ENCODE results near the gene ARSD. TPM values are rescaled to one million over a fixed set of nuclear protein-coding genes. Genes with fewer than 3 reads are reported as not detected.

The ARSD gene
- total RNA-seq, 2 donors from 2014 or later = 44.2 to 75.9 TPM

- DNase-seq = no peak
- H3K4me3 ChIP-seq = no peak overlapping the region
- H3K27me3 ChIP-seq = no peaks in the 10 kb centered on the region
- TF ChIP-seq CTCF (IDR thresholded peaks at IDR 0.05) = peak; percentile 32
- no peak overlapping the region for H3K9ac ChIP-seq (ENCODE audit: low read depth in 2 of 2, low read length in 2 of 2)
- no peaks in the 10 kb centered on the region for H3K36me3 ChIP-seq
- intact Hi-C loops (cut with DNase I) = loop anchor here (10.0 kb wide), 2 partner anchors 159 to 759 kb away; no protein-coding TSS in a partner anchor
- no peaks in the 10 kb centered on the region for H3K4me1 ChIP-seq
- no peak overlapping the region for H3K27ac ChIP-seq
- H3K9me3 ChIP-seq = no peaks in the 10 kb centered on the region
Observed at GRCh38 chrX:2875798-2876399, 53.2 kb downstream of the ARSD start.

GRCh38 chrX:2875136-2875481 is 54.0 kb downstream of the ARSD start:
- Histone ChIP-seq H3K27ac (no peak overlapping the region), H3K27me3 (no peaks in the 10 kb centered on the region), H3K9me3 (no peaks in the 10 kb centered on the region), H3K9ac (ENCODE audit: low read depth in 2 of 2, low read length in 2 of 2) (no peak overlapping the region), H3K4me1 (no peaks in the 10 kb centered on the region), H3K36me3 (no peaks in the 10 kb centered on the region), H3K4me3 (no peak overlapping the region)
- intact Hi-C loops (cut with DNase I) = loop anchor here (10.0 kb wide), 2 partner anchors 160 to 760 kb away; no protein-coding TSS in a partner anchor
- no peak for DNase-seq
- TF ChIP-seq CTCF (IDR thresholded peaks at IDR 0.05) = no peak

- no peak for DNase-seq
- no peaks in the 10 kb centered on the region for H3K4me1 ChIP-seq
Observed at GRCh38 chrX:2874222-2875135, 54.7 kb downstream of the ARSD start.

GRCh38 chrX:2872671-2873277 is 56.4 kb downstream of the ARSD start:
- Histone ChIP-seq H3K9me3 (no peaks in the 10 kb centered on the region), H3K4me3 (no peak overlapping the region), H3K36me3 (no peaks in the 10 kb centered on the region), H3K27me3 (no peaks in the 10 kb centered on the region), H3K9ac (ENCODE audit: low read depth in 2 of 2, low read length in 2 of 2) (no peak overlapping the region), H3K4me1 (no peaks in the 10 kb centered on the region), H3K27ac (no peak overlapping the region)
- TF ChIP-seq CTCF (IDR thresholded peaks at IDR 0.05) = no peak
- DNase-seq = no peak
- intact Hi-C loops (cut with DNase I) = loop anchor here (10.0 kb wide), 2 partner anchors 162 to 762 kb away; no protein-coding TSS in a partner anchor

More at GRCh38 chrX:2874222-2875135, 54.7 kb downstream of the ARSD start:
- H3K27me3 ChIP-seq = no peaks in the 10 kb centered on the region
- H3K4me3 ChIP-seq = no peak overlapping the region
- no peaks in the 10 kb centered on the region for H3K36me3 ChIP-seq
- TF ChIP-seq CTCF (IDR thresholded peaks at IDR 0.05) = no peak
- no peaks in the 10 kb centered on the region for H3K9me3 ChIP-seq
- intact Hi-C loops (cut with DNase I) = loop anchor here (10.0 kb wide), 2 partner anchors 160 to 760 kb away; no protein-coding TSS in a partner anchor
- no peak overlapping the region for H3K9ac ChIP-seq (ENCODE audit: low read depth in 2 of 2, low read length in 2 of 2)
- H3K27ac ChIP-seq = no peak overlapping the region

- Histone ChIP-seq H3K27me3 (no peaks in the 10 kb centered on the region), H3K4me3 (no peak overlapping the region), H3K9me3 (no peaks in the 10 kb centered on the region), H3K4me1 (no peaks in the 10 kb centered on the region), H3K9ac (ENCODE audit: low read depth in 2 of 2, low read length in 2 of 2) (no peak overlapping the region), H3K27ac (no peak overlapping the region), H3K36me3 (no peaks in the 10 kb centered on the region)
- TF ChIP-seq CTCF (IDR thresholded peaks at IDR 0.05) = no peak
- intact Hi-C loops (cut with DNase I) = loop anchor here (10.0 kb wide), 2 partner anchors 163 to 763 kb away; no protein-coding TSS in a partner anchor
- no peak for DNase-seq
Observed at GRCh38 chrX:2871831-2872230, 57.3 kb downstream of the ARSD start.

All from colonic mucosa (tissue), 4 donors.